Activated CD8-positive, alpha-beta memory T cell treated with anti-CD3 and anti-CD28 coated beads, Interleukin-2, amount 50 U/mL, for 4 hours (primary cell): ENCODE results near the gene KRTAP12-3.
"Not testable (repeated sequence)": the region's sequence is repeated elsewhere in the genome, so short reads cannot be mapped to it uniquely, and the experiment has no call there.

ENCODE experiments used
- DNase-seq: peaks from one replicate; pipeline ENCODE4 v3.0.0-alpha.2; 2020

The KRTAP12-3 gene

DNA sequence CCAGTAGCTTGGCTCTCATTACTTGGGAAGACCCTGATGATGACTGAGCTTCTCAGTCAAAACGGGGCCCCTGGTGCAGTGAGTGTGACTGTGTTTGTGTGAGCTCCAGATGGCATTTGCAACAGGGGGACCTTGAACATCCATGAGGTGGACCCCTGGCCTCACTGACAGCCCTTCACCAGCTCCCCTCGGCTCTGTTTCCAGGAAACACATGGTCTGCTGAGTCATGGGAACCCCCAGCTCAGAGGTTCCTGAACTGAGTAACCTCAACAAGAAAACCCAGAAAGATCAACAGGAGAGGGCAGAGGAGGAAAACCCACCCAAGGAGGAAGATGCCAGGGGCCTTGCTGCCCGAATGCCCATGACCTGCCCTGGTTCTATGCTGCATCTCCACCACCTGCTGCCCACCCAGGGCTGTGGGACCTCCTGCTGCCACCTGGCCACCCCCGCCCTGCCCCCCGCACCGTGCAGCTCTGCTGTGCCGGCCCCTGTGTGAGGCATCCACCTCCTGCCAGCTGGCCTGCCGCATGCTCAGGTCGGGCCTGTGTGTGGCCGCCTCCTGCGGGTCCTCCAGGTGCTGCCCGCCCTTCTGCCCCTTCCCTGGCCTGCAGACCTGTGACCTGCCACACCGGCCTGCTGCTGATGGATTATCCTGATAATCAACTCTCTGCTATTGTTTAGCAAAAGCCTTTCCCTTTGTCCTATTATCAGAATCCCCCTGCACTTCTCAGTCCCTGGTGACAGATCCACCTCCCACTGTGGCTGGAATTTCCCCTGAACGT lies 28.5 kb downstream of the KRTAP12-3 start:
- no peak for DNase-seq

DNA sequence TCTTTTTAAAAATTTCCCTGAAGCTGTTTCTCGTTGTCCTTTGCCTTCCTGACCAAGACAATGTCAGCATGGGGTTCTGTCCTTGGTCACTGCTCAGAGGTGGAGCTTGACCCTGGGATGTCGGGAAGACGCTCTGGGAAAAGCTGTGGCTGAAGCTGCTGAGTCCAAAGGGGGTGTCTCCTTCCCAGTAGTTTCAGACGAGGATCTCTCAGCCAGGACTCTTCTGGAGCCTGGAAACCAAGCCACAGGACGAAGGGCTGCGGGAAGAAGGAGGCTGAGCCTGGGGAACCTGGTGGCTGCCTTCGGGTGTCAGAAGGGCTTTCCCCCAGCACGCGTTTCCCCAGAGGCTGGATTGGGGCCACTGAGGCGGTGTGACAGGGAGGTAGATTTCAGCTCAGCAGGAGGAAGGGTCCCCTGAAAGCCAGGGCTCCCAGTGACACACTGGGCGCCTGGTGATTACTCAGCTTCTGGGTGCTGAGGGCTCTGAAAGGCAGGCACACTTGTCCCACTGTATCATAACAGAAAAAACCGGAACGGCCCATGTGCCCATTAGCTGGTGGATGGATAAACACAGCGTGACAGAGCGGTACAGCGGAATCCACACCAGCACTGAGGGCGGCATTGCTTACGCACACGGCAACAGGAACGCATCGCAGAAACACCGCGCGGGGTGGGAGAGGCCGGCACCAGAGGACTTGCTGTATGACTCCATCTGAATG lies 29.3 kb downstream of the KRTAP12-3 start:
- DNase-seq = no peak

DNA sequence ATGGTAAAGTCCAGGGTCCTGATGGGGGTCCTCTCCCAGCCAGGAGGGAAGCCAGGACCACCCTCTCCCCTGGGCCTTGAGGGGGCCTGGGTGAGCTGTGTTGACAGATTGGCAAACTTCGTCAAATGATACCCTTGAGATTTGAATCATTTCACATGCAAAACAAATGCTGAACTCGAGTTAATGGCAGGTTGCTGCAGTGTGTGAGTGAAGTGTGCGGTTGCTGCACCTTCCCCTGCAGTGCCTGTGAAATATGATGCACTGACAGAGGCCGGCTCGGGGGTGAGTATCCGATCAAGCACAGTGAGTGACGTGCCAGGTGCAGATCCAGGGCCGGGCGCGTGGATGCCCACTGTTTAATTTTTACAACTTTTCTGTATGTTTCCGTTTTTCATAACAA lies 29.9 kb downstream of the KRTAP12-3 start:
- DNase-seq = no peak

DNA sequence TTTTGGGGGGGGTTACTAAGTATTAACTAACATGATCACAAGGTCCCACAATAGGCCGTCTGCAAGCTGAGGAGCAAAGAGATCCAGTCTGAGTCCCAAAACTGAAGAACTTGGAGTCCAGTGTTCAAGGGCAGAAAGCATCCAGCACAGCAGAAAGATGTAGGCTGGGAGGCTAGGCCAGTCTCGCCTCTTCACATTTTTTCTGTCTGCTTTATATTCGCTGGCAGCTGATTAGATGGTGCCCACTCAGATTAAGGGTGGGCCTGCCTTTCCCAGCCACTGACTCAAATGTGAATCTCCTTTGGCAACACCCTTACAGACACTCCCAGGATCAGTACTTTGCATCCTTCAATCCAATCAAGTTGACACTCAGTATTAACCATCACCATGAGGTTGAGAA lies 32.0 kb downstream of the KRTAP12-3 start:
- not testable (repeated sequence) for DNase-seq

DNA sequence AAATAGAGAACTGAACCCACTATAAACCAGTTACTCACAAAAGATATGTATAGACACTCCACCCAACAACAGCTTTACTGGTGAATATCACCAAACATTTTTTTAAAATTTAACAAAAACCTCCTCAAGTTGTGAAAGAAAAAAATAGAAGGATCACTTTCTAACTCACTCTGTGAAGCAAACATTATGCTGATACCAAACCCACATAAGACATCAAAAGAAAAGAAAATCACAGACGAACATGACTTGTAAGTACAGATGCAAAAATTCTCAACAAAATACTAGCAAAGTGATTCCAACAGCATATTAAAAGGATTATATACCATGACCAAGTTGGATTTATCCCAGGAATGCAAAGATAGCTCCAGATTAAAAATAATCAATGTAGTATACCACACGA lies 34.0 kb downstream of the KRTAP12-3 start:
- DNase-seq = no peak

DNA sequence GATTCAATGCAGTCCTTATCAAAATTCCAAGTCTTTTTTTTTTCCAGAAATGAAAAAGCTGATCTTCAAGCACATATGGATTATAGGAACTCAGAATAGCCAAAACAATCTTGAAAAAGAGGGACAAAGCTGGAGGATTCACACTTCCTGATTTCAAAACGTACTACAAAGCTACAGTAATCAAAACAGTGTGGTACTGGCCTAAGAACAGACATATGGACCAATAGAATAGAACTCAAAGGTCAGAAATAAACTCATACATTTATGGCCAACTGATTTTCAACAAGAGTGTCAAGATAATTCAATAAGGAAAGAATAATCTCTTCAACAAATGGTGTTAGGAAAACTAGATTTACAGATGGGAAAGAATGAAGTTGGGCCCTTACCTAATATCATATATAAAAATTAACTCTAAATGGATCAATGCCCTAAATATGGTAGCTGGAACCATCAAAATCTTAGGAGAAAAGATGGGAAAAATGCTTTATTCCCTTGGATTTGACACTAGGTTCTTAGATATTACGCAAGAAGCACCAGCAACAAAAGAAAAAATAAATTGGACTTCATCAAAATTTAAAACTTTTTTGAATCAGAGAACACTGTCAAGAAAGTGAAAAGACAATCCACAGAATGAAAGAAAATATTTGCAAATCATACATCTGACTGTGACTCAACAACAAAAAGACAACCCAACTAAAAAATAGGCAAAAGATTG lies 35.2 kb downstream of the KRTAP12-3 start:
- no peak for DNase-seq

GRCh38 chr21:44694776-44695175 lies 37.0 kb downstream of the KRTAP12-3 start:
- no peak for DNase-seq

DNA sequence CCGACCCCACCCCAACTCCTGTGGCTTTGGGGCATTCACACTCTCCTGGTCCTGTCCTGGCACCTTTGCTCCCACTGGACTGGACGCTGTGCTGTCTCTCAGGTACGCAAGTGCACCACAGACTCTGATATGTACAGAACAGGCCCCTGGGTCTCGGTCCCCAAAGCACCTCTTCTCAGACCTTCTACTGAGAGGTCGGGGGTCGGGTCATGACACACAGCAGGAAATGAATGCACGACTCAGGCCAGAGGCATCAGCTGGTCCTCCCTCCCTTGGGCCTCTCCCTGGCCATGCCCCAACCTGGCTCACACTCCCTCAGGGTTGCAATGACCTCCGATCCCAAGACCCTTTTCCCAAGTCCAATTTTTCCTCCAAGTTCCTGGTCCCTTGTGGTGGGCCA lies 37.5 kb downstream of the KRTAP12-3 start:
- no peak for DNase-seq

DNA sequence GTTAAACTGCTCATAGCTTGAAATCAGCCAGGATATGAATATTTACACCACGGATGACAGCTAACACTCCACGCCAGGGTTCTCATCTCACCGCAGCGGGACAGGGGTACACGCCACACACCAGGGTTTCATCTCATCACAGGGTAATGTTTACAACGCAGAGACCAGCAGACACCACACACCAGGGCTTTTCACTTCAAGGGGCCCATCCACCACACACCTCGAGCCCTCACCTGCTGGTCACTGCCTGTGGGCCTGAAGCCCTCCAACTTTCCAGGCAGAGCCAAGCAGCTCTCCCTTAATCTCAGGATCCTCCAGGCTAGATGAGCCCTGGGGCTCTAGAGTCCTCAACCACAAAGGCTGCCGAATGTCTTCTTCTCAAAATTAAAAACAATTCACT lies 37.9 kb downstream of the KRTAP12-3 start:
- DNase-seq = no peak

GRCh38 chr21:44696572-44696971 lies 38.8 kb downstream of the KRTAP12-3 start:
- no peak for DNase-seq

DNA sequence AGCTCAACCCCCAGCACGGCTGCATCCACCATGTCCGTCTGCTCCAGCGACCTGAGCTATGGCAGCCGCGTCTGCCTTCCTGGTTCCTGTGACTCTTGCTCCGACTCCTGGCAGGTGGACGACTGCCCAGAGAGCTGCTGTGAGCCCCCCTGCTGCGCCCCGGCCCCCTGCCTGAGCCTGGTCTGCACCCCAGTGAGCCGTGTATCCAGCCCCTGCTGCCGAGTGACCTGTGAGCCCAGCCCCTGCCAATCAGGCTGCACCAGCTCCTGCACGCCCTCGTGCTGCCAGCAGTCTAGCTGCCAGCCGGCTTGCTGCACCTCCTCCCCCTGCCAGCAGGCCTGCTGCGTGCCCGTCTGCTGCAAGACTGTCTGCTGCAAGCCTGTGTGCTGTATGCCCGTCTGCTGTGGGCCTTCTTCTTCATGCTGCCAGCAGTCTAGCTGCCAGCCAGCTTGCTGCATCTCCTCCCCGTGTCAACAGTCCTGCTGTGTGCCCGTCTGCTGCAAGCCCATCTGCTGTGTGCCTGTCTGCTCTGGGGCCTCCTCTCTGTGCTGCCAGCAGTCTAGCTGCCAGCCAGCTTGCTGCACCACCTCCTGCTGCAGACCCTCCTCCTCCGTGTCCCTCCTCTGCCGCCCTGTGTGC lies 39.6 kb downstream of the KRTAP12-3 start, which contains the start of gene KRTAP10-12:
TSS of gene KRTAP10-12 (plus strand) at position 1 of the 639 bp plus-strand sequence. CDS start at position 31, 30 bp downstream.
- DNase-seq = not testable (repeated sequence)

- DNase-seq = no peak
These were observed 40.3 kb downstream of the KRTAP12-3 start for GRCh38 chr21:44697811-44698734.

DNA sequence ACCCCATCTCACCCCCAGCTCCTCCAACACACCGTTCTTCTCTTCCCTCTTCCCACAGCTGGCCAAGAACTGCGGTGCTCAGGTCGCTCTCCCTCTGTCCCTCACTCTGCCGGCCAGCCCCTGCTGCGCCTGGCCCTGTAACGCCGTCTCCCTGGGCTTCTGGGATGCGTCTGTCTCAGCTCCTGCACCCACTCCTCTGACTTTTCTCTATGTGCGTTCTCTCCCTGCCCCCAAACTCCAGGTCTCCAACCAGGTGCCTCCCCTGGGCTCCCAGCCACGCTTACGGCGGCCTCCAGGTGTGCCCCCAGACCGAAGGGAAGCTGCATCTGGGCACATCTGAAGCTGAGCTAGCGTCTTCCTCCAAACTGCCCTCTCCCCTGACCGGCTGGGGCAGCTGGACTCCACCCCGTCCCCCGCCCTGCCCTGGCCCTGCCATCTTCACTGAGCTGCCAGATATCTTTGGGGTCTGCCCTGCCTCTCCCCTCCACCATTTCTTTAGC lies 41.8 kb downstream of the KRTAP12-3 start:
- DNase-seq = no peak

- no peak for DNase-seq
These were observed 42.6 kb downstream of the KRTAP12-3 start for GRCh38 chr21:44700101-44701022.

DNA sequence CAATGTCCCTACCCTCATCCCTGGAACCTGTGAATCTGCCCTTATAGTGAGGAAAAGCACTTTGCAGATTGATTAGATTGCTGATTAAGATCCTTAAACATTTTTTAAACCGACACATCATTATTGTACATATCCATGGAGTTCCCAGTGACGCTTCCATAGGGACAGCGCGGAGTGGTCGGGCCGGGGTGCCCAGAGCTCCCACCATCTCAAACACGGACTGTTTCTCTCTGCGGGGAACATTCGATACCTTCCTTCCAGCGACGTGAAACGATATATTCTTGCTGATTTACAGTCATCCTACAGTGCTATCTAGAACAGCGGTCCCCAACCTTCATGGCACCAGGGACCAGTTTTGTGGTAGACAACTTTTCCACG lies 43.3 kb downstream of the KRTAP12-3 start:
- no peak for DNase-seq

DNA sequence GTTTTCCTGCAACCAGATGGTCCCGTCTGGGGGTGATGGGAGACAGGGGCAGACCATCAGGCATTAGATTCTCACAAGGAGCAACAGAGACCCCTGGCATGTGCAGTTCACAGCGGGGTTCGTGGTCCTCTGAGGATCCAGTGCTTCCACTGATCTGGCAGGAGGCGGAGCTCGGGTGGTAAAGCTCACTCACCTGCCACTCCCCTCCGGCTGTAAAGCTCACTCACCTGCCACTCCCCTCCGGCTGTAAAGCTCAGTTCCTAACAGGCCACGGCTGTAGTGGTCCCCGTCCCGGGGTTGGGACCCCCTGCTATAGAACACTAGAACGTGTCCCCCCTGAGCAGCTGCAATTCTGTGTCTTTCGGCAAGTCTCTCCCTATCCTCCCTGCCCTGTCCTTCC lies 43.8 kb downstream of the KRTAP12-3 start:
- no peak for DNase-seq

DNA sequence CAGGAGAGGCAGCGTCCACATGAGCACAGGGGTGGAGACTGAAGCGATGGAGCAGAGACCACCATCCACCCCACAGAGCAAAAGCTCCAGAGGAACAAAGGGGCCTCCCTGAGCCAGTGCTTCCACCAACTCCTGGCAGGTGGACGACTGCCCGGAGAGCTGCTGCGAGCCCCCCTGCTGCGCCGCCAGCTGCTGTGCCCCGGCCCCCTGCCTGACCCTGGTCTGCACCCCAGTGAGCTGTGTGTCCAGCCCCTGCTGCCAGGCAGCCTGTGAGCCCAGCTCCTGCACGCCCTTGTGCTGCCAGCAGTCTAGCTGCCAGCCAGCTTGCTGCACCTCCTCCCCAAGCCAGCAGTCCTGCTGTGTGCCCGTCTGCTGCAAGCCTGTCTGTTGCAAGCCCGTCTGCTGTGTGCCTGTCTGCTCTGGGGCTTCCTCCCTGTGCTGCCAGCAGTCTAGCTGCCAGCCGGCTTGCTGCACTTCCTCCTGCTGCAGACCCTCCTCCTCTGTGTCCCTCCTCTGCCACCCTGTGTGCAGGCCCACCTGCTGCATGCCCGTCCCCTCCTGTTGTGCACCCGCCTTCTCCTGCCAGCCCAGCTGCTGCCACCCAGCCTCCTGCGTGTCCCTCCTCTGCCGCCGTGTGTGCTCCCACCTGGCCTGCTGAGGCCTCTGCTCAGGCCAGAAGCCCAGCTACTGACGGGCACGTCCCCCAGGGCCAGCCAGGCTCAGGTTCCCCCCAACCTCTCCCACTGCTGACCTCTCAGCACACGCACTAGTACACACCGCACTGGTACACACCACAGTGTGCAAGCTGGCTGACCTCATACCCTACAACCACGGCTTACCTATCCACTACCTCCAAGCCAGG lies 44.6 kb downstream of the KRTAP12-3 start:
- DNase-seq = no peak

GRCh38 chr21:44702973-44703730 lies 45.4 kb downstream of the KRTAP12-3 start:
- no peak for DNase-seq
